SK-MEL-5 (cell line): ENCODE measurements around the gene GUCY1A1. TPM values are rescaled to one million over a fixed set of nuclear protein-coding genes. Genes with fewer than 3 reads are reported as not detected.

Experiments
- DNase-seq: peaks from one replicate; pipeline ENCODE4 v3.0.0-alpha.2; 2016; ENCODE audit warnings: low read depth, low spot score
- in situ Hi-C: cut with HindIII; loops from 2 replicates; pipeline ENCODE4 v1.10.0; 2016; ENCODE audit warnings: low sequenced_read_pairs, high pct_unique_total_duplicates, low pct_unique_long_range_greater_than_20kb
- total RNA-seq: library from RNA; depleted of rRNA; stranded (reverse); fragments of >200 nt; shearing (Covaris generic); gene quantifications from 2 replicates; pipeline ENCODE4 v1.2.3, GENCODE V29; 2014

Gene GUCY1A1
- total RNA-seq, 1 experiment from 2014 or later: 0.24 TPM

DNA sequence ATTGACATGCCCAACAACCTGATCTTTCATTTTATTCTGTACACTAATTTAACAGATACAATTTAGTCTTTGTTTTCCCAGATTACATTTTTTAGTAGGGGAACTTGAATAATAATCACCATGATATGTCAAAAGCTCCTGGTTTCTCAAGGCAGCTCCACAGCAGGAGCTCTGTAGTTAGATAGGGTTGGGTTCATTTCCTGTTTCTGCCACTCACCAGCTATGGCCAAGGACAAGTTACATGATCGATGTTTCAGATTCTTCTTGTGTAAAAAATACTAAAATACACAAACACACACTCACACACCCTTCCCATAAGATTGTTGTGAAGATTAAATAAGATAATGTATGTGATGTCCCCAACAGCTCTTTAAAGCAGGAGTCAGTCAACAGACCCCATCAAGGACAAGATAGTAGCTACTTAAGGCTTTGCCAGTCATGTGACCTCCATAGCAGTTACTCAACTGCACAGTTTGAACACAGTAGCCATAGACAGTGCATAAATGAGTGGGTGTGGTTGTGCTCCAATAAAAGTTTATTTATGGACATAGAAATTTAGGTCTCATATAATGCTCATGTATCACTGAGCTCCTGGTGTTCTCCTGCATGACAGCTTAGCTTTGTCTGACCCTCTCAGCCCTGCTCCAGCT lies 18.4 kb downstream of the GUCY1A1 start:
- DNase-seq: no peak
- in situ Hi-C loops: no loop called here

DNA sequence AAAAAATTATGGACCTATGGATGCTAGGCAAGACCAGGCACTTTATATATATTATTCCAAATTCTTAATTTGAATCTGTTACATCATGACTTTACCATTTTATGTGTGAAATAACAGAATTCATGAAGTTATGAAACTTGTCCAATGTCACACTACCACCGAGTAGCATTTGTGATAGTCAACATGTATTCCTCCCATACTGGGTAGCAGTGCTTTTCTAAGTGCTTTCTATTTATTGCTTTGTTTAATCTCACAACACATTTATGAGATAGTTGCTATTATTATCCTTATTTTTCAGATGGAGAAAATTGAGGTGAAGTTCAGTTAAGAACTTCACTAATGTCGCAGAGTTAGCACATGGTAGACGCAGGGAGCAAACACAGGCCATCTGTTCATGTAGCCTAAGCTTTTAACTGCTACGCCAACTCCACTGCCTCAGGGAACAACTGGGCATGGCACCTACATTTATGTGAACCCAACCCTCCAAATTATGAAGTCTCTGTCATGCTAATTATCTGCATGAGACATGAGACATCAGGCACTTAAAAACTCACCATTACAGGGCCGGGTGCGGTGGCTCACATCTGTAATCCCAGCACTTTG lies 20.8 kb downstream of the GUCY1A1 start:
- in situ Hi-C loops: no loop called here
- no peak for DNase-seq

DNA sequence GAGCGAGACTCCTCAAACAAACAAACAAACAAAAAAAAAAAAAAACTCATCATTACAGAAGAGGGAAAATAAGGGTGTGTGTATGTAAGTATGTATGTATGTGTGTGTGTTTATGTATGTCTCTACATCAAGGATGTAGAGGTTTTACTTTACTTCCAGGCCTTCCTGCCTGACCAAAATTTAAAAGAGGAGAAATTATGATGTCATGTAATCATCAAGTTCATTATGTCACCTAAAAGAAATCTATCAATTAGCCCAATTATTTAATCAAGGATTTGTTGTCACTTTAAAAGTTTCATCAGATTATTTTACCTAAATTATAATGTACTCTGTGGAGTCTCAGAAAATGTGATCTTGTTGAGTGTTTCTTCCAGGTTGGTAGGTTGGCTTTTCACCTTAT lies 21.6 kb downstream of the GUCY1A1 start:
- in situ Hi-C loops: no loop called here
- DNase-seq: no peak

DNA sequence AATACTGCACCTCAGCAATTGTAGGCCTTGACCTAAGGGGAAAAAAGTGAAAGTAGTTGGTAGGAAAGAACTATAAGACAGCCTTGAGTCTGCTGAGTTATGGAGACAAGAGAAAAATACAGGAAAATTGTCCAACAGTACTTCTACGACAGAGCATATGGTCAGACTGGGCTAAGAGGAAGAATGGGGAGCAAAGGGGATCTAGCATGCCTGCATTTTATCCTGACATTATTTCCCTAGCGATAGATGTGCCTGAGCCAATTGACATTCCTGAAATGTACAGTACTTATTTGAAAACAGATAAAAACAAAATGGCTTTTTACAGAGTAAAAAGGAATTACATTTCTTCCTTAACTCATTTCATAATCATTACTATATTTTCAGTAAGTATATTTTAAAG lies 22.2 kb downstream of the GUCY1A1 start:
- DNase-seq: no peak
- in situ Hi-C loops: no loop called here

DNA sequence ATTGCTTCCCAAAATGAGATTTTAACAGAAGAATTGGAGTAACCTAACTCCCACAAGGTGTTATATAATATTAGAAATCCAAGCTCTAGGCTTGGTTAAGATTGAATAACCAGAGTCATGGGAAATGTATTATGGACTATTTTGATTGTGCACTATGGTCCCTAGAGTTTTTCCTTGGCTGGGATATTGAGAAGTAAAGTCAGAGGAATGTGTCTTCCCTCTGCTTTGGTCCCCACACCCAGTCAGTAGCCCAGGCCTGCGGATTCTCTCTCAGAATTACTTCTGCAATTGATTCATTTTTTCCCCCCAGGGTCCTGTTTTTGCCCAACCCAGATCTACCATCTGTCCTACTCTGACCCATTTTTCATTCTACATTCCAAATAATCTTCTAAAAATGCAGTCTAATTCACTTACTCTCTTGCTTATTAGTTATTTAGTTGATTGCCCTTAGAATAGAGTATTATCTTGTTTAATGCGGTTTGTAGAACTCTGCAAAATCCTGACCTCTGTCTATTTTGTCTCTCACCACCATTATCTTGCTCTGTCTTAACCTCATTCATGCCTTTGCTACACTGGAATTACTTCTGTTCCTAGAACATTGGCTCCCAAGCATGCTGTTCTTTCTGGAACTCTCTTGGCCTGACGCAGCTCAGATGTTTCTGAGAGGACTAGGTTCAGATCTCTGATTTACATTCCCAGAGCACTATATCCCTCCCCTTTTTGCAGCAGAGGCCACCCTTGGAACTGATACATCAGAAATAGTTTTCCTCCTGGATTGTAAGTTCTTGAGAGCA lies 23.6 kb downstream of the GUCY1A1 start:
- in situ Hi-C loops: no loop called here
- DNase-seq: no peak

DNA sequence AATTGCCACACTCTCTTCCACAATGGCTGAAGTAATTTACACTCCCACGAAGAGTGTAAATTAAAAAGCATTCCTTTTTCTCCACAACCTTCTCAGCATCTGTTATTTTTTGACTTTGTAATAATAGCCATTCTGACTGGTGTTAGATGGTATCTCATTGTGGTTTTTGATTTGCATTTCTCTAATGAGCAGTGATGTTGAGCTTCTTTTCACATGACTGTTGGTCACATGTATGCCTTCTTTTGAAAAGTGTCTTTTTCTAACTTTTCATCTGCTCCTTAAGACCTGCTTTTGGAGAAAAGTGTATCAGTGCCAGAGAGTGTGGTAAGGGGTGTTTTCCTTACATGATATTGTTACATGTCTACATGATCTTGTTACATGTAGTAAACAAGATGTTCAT lies 25.7 kb downstream of the GUCY1A1 start:
- in situ Hi-C loops: no loop called here

DNA sequence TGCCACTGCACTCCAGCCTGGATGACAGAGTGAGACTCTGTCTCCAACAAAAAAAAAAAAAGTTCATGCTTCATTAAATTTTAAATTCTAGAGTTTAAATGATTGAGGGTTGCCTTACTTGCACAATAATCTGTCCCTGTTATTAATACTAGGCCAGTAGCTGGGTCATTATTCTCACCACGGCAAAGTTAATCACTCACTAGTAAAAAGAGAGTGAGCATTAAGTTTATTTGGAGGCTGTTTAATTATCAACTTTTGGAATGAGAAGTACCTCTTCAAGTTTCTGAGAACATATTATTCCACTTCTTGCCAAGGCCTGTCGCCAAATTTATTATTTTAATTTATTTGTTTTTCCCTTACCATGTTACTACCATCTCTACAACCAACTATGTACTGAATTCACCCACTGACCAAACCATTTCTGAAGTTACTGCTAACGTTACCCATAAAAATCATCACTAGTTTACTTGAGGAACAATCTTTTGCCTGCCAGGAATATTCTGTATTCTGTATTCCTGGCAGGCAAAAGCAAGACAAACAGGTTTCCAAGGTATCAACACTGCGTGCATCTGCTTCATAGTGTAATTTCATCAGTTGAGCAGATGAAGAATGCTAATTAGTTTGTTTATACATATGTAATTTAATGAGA lies 26.5 kb downstream of the GUCY1A1 start:
- in situ Hi-C loops: no loop called here
- DNase-seq: no peak

More for the DNA sequence above, 25.7 kb downstream of the GUCY1A1 start:
- no peak for DNase-seq

DNA sequence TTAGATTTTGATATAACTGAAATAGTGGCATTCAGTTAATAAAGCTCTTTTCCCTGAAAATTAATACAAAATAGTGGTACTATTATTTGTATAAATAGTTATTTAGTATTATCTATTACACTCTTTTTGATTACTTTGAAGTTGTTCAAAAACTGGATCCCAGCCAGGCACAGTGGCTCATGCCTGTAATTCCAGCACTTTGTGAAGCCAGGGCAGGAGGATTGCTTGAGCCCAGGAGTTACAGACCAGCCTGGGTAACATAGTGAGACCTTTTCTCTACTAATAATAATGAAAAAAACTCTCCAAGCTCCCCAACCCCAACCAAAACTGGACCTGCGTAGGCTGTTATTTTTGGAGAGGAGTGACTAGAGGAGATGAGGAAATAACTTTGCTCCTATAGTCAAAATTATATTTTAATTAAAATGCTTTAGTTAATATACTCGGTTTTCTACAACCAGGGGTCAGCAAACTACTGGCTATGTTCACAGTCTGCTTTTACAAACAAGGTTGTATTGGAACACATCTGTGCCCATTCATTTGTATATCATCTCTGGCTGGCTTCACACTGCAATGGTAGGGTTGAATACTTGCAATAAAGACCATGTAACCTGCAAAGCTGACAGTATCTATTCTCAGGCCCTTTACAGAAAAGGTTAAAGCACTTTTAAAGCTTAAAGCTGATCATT lies 27.6 kb downstream of the GUCY1A1 start:
- in situ Hi-C loops: no loop called here
- no peak for DNase-seq

DNA sequence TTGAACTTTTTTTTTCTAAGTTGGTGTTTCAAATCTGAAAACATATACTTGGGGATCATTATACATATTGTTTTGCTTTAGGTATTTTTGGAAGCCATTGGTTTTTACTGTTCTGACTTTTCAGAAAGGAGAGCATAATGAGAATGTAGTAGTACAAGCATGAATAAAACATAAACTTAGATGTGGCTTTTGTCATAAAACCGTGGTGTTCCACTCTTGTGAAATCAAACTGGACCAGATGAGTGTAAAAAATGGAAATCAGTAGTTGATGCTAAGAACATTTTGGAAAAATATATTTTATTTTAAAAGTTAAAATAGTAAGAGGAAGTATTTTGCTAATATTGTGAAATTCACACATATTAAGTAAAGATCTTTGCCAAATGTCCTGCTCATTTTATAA lies 29.6 kb downstream of the GUCY1A1 start:
- no peak for DNase-seq
- in situ Hi-C loops: no loop called here

DNA sequence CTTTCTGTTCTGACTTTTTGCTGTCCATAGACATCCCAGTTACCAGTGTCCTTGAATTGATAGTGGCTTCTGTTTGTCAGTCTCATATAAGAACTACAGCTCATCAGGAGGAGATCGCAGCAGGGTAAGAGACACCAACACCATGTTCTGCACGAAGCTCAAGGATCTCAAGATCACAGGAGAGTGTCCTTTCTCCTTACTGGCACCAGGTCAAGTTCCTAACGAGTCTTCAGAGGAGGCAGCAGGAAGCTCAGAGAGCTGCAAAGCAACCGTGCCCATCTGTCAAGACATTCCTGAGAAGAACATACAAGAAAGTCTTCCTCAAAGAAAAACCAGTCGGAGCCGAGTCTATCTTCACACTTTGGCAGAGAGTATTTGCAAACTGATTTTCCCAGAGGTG lies 30.1 kb downstream of the GUCY1A1 start:
- in situ Hi-C loops: no loop called here
- no peak for DNase-seq

DNA sequence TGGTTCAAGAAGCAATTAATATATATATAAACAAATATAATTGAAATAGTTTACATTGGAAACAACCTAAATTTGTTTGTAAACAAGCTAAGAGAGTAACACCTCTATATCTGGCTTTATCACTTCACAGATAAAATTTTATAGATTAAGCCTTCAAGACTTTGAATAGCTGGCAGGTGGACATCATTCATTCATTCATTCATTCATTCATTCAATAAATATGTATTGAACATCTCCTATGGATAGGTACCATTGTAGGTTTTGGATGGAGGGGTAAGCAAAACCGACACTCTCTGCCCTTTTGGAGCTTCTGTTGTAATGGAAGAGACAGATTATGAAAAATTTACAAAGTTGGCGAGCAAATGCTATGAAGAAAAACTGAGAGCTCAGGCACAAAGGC lies 35.2 kb downstream of the GUCY1A1 start:
- DNase-seq: no peak
- in situ Hi-C loops: no loop called here

DNA sequence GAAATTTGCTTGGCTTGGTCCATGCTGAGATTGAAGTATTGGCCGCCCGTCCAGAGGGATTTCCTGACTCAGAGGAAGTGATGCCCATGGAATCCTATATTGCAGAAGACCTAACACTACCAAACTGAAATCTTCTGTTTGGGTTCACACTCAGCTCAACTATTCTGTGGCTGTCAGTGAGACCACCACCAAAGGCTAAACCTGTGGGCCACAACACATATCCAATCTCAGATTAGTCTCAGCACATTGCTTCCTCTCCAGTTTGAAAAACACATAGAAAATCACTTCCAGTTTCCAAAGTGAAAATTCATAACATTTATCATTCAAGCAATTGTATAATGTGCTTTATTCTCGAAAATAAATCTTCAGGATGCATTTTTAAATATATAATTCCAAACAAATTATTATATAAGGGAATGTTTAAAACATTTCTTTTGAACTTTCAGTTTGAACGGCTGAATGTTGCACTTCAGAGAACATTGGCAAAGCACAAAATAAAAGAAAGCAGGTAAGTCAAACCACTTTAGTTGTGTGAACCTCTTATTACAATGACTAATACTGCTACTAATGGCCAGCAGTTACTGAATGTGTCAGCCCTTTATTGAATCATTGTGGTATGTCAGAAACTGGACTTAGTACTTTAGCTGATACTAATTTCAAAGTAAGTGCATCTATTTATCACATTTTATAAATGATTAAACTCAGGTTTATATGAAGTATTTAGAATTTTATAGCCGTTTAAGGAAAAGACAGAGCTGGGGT lies 37.0 kb downstream of the GUCY1A1 start:
- in situ Hi-C loops: no loop called here
- DNase-seq: no peak

DNA sequence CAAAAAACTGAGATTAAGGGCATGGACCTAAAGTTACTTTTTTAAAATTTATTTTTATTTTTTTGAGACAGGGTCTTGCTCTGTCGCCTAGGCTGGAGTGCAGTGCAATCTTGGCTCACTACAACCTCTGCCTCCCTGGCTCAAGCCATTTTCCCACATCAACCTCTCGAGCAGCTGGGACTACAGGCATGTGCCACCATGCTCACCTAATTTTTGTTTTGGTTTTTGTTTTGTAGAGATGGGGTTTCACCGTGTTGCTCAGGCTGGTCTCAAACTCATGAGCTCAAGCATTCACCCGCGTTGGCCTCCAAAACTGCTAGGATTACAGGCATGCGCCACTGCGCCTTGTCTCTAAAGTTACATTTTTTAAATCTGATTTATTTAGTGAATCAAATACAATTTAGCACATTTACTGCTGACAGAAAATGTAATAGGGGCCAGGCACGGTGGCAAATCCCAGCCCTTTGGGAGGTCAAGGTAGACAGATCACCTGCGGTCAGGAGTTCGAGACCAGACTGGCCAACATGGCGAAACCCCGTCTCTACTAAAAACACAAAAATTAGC lies 38.3 kb downstream of the GUCY1A1 start:
- in situ Hi-C loops: no loop called here
- DNase-seq: no peak

DNA sequence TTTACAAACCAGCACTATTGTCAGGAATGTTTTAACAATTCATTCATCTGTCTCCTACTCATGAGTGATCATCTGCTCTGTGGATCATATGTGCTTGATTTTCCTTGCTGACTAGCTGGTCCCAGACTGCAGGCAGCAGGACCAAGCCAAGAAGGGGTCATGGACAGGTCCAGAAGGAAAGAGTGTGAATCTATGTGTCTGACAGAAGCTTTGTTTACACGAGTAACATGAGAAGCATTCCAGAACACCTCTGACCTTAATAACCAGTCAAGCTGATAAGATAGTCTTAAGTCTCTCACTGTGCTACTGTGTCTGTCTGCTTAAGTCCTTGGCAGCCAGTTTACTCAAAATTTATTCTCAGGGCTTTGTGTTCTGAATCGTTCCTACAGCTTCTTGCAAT lies 39.0 kb downstream of the GUCY1A1 start:
- in situ Hi-C loops: no loop called here
- peak; percentile 11 for DNase-seq

DNA sequence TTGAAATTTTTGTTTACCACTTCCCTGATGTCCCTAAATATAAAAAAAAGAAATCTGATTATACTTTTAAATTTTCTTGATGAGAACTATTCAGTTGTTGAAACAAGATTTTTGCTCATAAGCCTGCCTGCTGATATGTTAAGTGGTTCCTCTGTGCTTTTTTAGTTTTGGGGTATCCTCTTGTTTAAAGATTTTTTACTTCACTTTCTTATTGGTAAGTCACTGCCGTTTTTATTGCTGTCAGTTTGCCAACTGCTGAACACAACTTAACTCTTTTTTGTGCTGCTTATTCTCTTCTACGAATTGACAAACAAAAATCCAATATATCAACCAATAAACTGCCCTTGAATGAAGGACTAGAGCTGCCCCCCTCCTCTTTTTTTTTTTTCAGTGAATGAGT lies 39.5 kb downstream of the GUCY1A1 start:
- no peak for DNase-seq
- in situ Hi-C loops: no loop called here

DNA sequence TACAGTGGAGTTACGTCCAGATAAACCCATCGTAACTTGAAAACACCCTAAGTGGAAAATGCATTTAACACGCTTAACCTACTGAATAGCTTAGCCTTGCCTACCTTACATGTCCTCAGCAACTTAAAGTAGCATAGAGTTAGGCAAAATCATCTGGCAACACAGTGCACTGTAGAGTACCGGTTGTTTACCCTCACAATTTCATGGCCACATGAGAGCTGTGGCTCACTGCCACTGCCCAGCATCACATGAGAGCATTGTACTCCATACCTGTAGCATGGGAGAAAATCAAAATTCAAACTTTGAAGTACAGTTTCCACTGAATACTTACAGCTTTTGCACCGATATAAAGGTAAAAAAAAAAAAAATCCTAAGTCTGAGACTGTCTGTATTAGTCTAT lies 40.6 kb downstream of the GUCY1A1 start:
- in situ Hi-C loops: no loop called here
- DNase-seq: no peak

DNA sequence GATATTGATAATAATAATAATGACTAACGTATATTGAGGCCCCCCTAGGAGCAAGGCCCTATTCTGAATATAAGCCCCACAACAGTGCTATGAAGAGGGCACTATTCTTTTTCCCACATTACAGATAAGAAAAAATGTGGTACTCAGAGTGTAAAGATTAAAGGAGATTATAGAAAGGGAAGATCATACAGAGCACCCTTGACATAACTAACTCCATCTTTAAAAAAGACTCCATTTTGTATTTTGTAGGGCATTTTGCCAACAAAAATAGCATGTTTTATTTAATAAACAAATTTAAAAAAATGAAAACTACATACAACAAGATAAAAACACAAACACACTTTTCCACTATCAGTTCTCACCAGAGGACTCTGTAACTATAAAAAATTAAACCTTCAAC lies 42.1 kb downstream of the GUCY1A1 start:
- DNase-seq: no peak
- in situ Hi-C loops: no loop called here
